Right renal pelvis (tissue), 4 donors: ENCODE results near the gene ADGRF1. TPM values are rescaled to one million over a fixed set of nuclear protein-coding genes. Genes with fewer than 3 reads are reported as not detected.
"Not testable (repeated sequence)": the region's sequence is repeated elsewhere in the genome, so short reads cannot be mapped to it uniquely, and the experiment has no call there.

ENCODE experiments used
- DNase-seq, 4 donors: peaks; one replicate each; pipeline ENCODE4 v3.0.0-alpha.2; 2013; ENCODE audit warnings: low read depth in 4 of 4, low spot score in 3 of 4, missing footprints in 1 of 4
- polyA plus RNA-seq, 4 donors: library from polyadenylated mRNA; unstranded; fragments of 120-200 nt; gene quantifications; one replicate each; pipeline ENCODE4 v1.2.1, GENCODE V29; 2013; ENCODE audit not compliant: insufficient read length in 4 of 4

Gene ADGRF1
- polyA plus RNA-seq, 4 donors: 40.2 to 61.3 (median 42.6) TPM

GRCh38 chr6:47026679-47027078 is 15.5 kb downstream of the ADGRF1 start:
- no peak for DNase-seq

GRCh38 chr6:47023573-47023972 is 18.6 kb downstream of the ADGRF1 start:
- DNase-seq: no peak

DNA sequence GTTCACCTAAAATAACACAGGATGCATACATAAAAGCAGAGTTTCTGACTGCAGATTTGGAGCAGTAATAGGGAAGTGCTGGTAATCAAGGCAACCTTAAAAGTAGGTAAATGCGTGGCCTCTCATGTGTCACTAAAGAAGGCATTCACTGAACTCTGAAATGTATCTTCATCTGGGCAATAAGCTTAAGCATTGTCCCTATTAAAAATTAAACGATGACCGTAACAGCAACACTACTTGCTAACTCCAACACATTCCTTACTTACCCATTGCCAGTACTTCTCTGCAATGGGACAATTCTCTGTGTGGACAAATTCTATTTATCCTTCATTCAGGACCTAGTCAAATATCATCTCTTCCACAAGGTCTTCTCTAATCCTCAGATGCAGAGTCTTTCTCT is 19.9 kb downstream of the ADGRF1 start:
- DNase-seq: no peak

GRCh38 chr6:47019941-47020340 is 22.2 kb downstream of the ADGRF1 start:
- no peak for DNase-seq

DNA sequence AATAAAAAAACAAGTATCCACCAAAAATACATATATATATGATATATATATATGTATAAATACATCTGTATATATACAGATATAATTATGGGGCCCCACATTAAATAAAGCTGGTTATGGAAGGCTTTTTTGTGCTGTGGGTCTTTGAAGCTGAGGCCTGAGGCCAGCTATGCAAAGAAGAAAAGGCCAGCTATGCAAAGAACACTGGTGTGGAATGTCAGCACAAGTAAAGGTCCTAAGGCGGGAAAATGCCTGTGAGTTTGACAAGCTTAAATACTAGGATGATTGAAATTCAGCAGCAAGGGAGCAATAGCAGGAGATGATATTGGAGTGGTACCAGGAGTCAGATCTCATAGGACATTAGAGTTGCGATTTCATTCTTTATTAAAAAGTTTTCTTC is 25.2 kb downstream of the ADGRF1 start:
- no peak for DNase-seq

GRCh38 chr6:47016261-47016660 is 25.9 kb downstream of the ADGRF1 start:
- no peak for DNase-seq

- no peak for DNase-seq
These were observed 27.7 kb downstream of the ADGRF1 start for GRCh38 chr6:47014401-47014800.

GRCh38 chr6:47009583-47009982 is 32.5 kb downstream of the ADGRF1 start:
- no peak for DNase-seq

- DNase-seq: no peak
These were observed 33.8 kb downstream of the ADGRF1 start for GRCh38 chr6:47008397-47008763.

- no peak for DNase-seq
These were observed 34.3 kb downstream of the ADGRF1 start for GRCh38 chr6:47007657-47008396.

- no peak for DNase-seq
These were observed 36.6 kb downstream of the ADGRF1 start for GRCh38 chr6:47005486-47005885.

GRCh38 chr6:47004463-47004862 is 37.7 kb downstream of the ADGRF1 start:
- DNase-seq: no peak

- no peak for DNase-seq
These were observed 41.3 kb downstream of the ADGRF1 start for GRCh38 chr6:47000842-47001241.

DNA sequence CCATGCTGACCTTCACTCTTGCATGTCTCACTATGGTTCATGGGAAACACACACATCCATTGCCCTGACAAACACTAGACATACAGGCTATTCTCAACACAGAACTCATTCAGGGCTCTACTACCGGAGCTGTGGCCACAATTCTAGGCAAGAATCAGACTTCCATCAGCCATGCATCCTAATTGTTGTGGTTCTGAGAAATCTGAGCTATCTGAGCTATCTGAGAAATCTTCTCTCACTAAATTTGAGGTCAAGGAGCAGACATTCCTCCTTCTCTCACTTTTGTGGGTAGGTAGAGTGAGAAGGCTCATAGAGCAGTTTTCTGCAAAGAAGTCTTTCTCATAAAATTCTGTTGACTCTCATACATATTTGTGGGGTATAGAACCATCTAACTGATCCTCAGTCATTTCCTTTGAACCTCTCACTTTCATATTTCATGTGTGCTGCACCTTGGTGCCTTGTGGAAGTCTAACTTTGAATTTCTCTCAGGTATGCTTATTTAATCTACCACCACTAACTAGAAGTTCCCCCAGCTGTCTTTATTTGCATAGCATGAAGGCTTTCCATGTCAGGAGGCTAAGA is 43.6 kb downstream of the ADGRF1 start:
- no peak for DNase-seq

- no peak for DNase-seq
These were observed 44.5 kb downstream of the ADGRF1 start for GRCh38 chr6:46997646-46998045.

- DNase-seq: no peak
These were observed 45.1 kb downstream of the ADGRF1 start for GRCh38 chr6:46996860-46997641.

- DNase-seq: no peak
These were observed 47.2 kb downstream of the ADGRF1 start for GRCh38 chr6:46994933-46995332.

GRCh38 chr6:46993846-46994245 is 48.3 kb downstream of the ADGRF1 start:
- no peak for DNase-seq

DNA sequence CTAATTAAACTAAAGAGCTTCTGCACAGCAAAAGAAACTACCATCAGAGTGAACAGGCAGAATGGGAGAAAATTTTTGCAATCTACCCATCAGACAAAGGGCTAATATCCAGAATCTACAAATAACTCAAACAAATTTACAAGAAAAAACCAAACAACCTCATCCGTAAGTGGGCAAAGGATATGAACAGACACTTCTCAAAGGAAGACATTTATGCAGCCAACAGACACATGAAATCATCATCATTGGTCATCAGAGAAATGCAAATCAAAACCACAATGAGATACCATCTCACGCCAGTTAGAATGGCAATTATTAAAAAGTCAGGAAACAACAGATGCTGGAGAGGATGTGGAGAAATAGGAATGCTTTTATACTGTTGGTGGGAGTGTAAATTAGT is 49.7 kb downstream of the ADGRF1 start:
- not testable (repeated sequence) for DNase-seq

GRCh38 chr6:46990818-46991510 is 51.2 kb downstream of the ADGRF1 start:
- peak; percentile 49 to 68 (median 57) for DNase-seq

DNA sequence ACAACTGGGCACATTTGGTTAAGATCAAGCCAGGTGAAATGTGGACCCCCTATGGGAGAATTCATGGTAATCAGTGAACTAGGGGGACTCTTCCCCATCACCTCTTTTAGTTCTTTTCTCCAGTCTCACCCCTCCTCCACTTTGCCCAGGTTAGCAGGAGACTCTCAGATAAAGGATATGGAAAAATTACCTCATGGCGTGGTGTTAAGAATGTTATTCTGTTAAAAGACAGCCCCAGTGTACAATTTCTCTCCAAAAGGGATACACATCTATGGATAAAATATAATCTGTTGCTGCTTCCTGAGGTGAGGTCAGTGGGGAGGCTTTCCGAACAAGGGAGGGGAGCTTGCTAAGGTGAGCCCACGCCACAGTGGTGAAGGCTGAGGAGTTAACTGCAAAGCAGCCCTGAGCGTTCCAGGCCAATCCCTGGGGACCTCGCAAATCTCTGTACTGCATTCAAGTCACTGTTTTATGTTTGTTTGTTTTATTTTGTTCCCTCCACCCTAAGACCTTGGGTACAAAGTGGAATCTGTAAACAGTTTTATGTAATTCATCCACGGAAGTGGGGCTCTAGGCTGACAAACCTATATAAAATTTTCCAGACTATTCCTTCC is 52.0 kb downstream of the ADGRF1 start:
- DNase-seq: no peak
